IMR-90 (cell line): ENCODE data around the gene TUBGCP6.

Source experiments
- MAFK ChIP-seq: IDR thresholded peaks from 2 replicates; pipeline ENCODE4 v1.6.1; 2012; ENCODE audit warnings: low read depth, low read length, improper control_type of control experiment
- NFE2L2 ChIP-seq: fragments of 150-350 bp; IDR thresholded peaks from 2 replicates; pipeline ENCODE4 v1.6.1; 2016; ENCODE audit warnings: low read depth, mild to moderate bottlenecking, low read length
- USF2 ChIP-seq: fragments of 150-350 bp; IDR thresholded peaks from 2 replicates; pipeline ENCODE4 v1.6.1; 2017; ENCODE audit warnings: mild to moderate bottlenecking, antibody characterized with exemption, low read length, low read depth
- TF ChIP-seq, protein P1 (sequence below): conservative IDR thresholded peaks from 2 replicates; pipeline ENCODE4 v1.5.1; 2012; ENCODE audit warnings: mild to moderate bottlenecking, low read depth, low read length, improper control_type of control experiment

DNA sequence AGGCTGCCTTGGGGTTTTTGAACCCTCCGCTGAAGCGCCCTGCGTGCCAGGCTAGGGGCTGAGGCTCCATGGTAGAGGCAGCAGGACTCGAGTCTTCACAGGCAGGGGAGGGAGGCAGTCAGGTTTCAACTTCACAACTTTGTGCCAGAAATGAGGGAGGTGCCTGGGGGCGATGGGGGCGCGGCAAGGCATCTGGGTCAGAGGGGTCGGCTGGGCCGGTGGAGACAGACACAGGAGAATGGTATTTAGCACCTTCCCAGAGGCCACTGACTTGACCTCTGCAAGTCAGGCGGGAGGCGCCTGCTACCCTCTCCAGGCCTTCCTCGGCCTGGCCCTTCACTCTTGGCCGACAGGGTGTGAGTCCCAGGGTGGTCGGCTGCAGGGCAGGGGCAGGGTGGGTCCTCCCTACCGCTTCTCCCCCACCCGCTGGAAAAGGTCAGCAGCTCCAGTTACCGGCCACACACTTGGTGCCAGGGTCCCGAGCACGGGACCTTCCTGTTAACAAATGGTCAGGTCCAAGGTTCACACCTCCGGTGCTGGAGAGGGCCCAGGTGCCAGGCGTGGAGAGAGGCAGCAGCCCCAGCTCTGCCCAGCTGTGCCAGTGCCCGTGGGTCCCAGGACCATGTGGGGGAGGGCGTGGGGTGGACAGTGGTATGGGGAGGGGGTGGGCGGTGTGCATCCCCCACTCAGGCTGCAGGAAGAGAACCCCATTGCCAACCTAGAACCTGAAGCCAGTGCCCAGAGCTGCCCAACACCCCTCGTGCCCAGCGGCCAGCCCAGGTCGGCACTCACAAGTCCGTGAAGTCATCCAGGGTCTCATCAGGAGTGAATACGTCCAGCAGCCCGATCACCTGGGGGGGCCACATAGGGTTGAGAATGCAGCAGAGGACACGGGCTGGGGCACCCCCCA is 12.9 kb upstream of the TUBGCP6 start:
- TF ChIP-seq MAFK (no peak), NFE2L2 (no peak), USF2 (no peak)
- TF ChIP-seq, protein P1, sequence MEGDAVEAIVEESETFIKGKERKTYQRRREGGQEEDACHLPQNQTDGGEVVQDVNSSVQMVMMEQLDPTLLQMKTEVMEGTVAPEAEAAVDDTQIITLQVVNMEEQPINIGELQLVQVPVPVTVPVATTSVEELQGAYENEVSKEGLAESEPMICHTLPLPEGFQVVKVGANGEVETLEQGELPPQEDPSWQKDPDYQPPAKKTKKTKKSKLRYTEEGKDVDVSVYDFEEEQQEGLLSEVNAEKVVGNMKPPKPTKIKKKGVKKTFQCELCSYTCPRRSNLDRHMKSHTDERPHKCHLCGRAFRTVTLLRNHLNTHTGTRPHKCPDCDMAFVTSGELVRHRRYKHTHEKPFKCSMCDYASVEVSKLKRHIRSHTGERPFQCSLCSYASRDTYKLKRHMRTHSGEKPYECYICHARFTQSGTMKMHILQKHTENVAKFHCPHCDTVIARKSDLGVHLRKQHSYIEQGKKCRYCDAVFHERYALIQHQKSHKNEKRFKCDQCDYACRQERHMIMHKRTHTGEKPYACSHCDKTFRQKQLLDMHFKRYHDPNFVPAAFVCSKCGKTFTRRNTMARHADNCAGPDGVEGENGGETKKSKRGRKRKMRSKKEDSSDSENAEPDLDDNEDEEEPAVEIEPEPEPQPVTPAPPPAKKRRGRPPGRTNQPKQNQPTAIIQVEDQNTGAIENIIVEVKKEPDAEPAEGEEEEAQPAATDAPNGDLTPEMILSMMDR, result no peak
